Measurements from ENCODE around the gene MYH3. TPM values are rescaled to one million over a fixed set of nuclear protein-coding genes. Genes with fewer than 3 reads are reported as not detected.

Gene MYH3
- total and polyA plus RNA-seq, 4 donors = 0.43 to 2.0 (median 0.99) TPM

Other genes with a start within 250 kb of the MYH3 start
- gene MYH8, start 235.4 kb downstream of the MYH3 start, total RNA-seq = under 1 TPM in 1 of 2 donors, not detected in 1; 0.14 TPM
- not detected for gene MYH8, start 235.4 kb downstream of the MYH3 start, polyA plus RNA-seq
- under 1 TPM in 1 of 2 donors, not detected in 1; 0.19 TPM for gene MYH4, start 187.8 kb downstream of the MYH3 start, total RNA-seq
- not detected for gene MYH4, start 187.8 kb downstream of the MYH3 start, polyA plus RNA-seq
- gene MYH1, start 138.8 kb downstream of the MYH3 start, total RNA-seq = under 1 TPM in 1 of 2 donors, not detected in 1; 0.14 TPM
- gene MYH1, start 138.8 kb downstream of the MYH3 start, polyA plus RNA-seq = not detected
- gene MYH2, start 107.7 kb downstream of the MYH3 start, total RNA-seq = under 1 TPM; under 0.01 to 0.23 TPM
- not detected for gene MYH2, start 107.7 kb downstream of the MYH3 start, polyA plus RNA-seq
- 10 to 100 TPM; 19.7 to 26.0 TPM for gene SCO1, start 40.2 kb upstream of the MYH3 start, total RNA-seq
- 10 to 100 TPM; 18.0 to 33.2 TPM for gene SCO1, start 40.2 kb upstream of the MYH3 start, polyA plus RNA-seq
- gene ADPRM, start 40.3 kb upstream of the MYH3 start, total RNA-seq = 1 to 10 TPM; 5.5 to 7.9 TPM
- gene ADPRM, start 40.3 kb upstream of the MYH3 start, polyA plus RNA-seq = 10 to 100 TPM in 1 of 2 donors, 1 to 10 TPM in 1; 3.7 to 10.8 TPM
- gene TMEM220, start 72.7 kb upstream of the MYH3 start, total RNA-seq = 10 to 100 TPM; 19.6 to 27.5 TPM
- gene TMEM220, start 72.7 kb upstream of the MYH3 start, polyA plus RNA-seq = 100 to 1,000 TPM in 1 of 2 donors, 10 to 100 TPM in 1; 30.0 to 126 TPM
- 1 to 10 TPM in 1 of 2 donors, not detected in 1; 4.2 TPM for gene TMEM238L, start 146.8 kb upstream of the MYH3 start, total RNA-seq
- gene TMEM238L, start 146.8 kb upstream of the MYH3 start, polyA plus RNA-seq = 1 to 10 TPM in 1 of 2 donors, under 1 TPM in 1; 0.85 to 1.2 TPM
- not detected for gene PIRT, start 180.8 kb upstream of the MYH3 start, total RNA-seq
- gene PIRT, start 180.8 kb upstream of the MYH3 start, polyA plus RNA-seq = under 1 TPM in 1 of 2 donors, not detected in 1; 0.18 TPM